Right lobe of liver (tissue), 6 donors: ENCODE results near the gene LCN10. TPM values are rescaled to one million over a fixed set of nuclear protein-coding genes. Genes with fewer than 3 reads are reported as not detected.

Experiments used
- ATAC-seq, 4 donors: fragments of 200-7000 bp; cut with Tn5 transposase; one replicate each; pipeline ENCODE4 v1.9.1; 2020; ENCODE audit warnings: mild to moderate bottlenecking in 4 of 4, moderate library complexity in 4 of 4
- DNase-seq, 3 donors: peaks; one replicate each; pipeline ENCODE4 v3.0.0-alpha.2; 2020
- H3K27ac ChIP-seq, 3 donors: fragments of 200-600 bp; one replicate each; pipeline ENCODE4 v1.8.0; 2022
- H3K27me3 ChIP-seq, 2 donors: fragments of 200-600 bp; one replicate each; pipeline ENCODE4 v1.8.0; 2022
- H3K36me3 ChIP-seq, 4 donors: fragments of 200-600 bp; sonication (generic) in 1 of 4; one replicate each; pipeline versions ENCODE4 v1.5.1 to v1.8.0; 2017 to 2022; ENCODE audit warnings: control low read depth in 1 of 4
- H3K4me1 ChIP-seq, 4 donors: fragments of 200-600 bp; sonication (generic) in 1 of 4; one replicate each; pipeline versions ENCODE4 v1.5.1 to v1.8.0; 2017 to 2022; ENCODE audit warnings: control low read depth in 1 of 4
- H3K4me3 ChIP-seq, 3 donors: fragments of 200-600 bp; one replicate each; pipeline ENCODE4 v1.8.0; 2022
- H3K9me3 ChIP-seq, 4 donors: fragments of 200-600 bp; sonication (generic) in 1 of 4; one replicate each; pipeline versions ENCODE4 v1.5.1 to v1.8.0; 2017 to 2022; ENCODE audit warnings: control low read depth in 1 of 4
- CTCF ChIP-seq, 4 donors: fragments of 200-600 bp in 3 of 4; fragments of 450-650 bp in 1 of 4; IDR thresholded peaks; one replicate each; pipeline versions ENCODE4 v1.5.1 to v1.8.0; 2016 to 2022; ENCODE audit warnings: antibody characterized with exemption in 4 of 4, mild to moderate bottlenecking in 2 of 4
- POLR2A ChIP-seq: fragments of 450-650 bp; IDR thresholded peaks from one replicate; pipeline ENCODE4 v1.6.1; 2017; ENCODE audit warnings: antibody characterized with exemption, mild to moderate bottlenecking
- WGBS: methylation state at CpG from one replicate; pipeline ENCODE4 v1.1.6; 2018; ENCODE audit warnings: low coverage, low lambda C conversion rate; ENCODE audit not compliant: insufficient coverage; ENCODE audit errors: missing lambda C conversion rate; 5-methylcytosine and 5-hydroxymethylcytosine counted together
- intact Hi-C, 2 donors: fragments of 100-400 bp; cut with DNase I; formaldehyde crosslinking; loops; one replicate each; pipeline versions ENCODE4 v1.11.2 to v1.14.1; 2022
- total RNA-seq, 6 experiments: library from RNA; depleted of rRNA in 2 of 6; stranded (reverse); fragments of >200 nt in 2 of 6; fragmentation: NEBNext Ultra II Directional in 3 of 6; extraction: Animal tissue kit (Norgen Biotek cat#: 25700) in 3 of 6; gene quantifications; one replicate each; pipeline versions ENCODE4 v1.1.0 to v1.2.4, GENCODE V29; 2016 to 2023
- donor health status: DM: no; HTN: yes; CAD: no.
- donor health status: DM: no; HTN: no; CAD: no.
- donor health status: DM: no; HTN: no; CAD: no.
- donor health status: DM: no; HTN: yes; CAD: no.
- donor health status: DM: no; HTN: yes; CAD: no.

Gene LCN10
- total RNA-seq, 6 experiments from 2014 or later = 0.23 to 0.81 (median 0.32) TPM; not detected in 2

DNA sequence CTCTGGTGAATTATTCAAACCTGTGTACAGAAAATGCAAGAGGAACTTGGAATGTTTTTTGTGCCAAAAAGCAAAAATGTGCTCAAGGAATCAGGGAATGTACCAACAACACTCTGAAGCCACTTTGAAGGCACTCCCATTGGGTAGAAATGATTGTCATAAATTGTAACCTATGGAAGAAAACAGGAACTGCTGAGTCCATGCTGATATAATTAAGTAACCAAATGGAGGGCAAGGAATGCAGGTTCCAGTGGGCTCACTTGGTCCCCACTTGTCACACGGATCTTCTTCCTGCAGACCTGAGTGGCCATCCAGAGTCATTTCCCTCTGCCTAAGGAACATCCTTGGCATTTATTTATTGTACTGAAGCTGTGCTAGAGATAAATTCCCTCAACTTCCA lies 8.5 kb upstream of the LCN10 start:
- WGBS = 67% methylated on average over 1 of the region's 1 CpG
- TF ChIP-seq CTCF (IDR thresholded peaks at IDR 0.05) = no peak
- TF ChIP-seq POLR2A = no peak
- Histone ChIP-seq H3K36me3 (no peaks in the 10 kb centered on the region), H3K4me1 (no peaks in the 10 kb centered on the region), H3K27ac (no peak overlapping the region), H3K27me3 (no peaks in the 10 kb centered on the region), H3K4me3 (no peak overlapping the region), H3K9me3 (no peaks in the 10 kb centered on the region)
- DNase-seq = no peak
- intact Hi-C loops = no loop called here
- no peak for ATAC-seq

DNA sequence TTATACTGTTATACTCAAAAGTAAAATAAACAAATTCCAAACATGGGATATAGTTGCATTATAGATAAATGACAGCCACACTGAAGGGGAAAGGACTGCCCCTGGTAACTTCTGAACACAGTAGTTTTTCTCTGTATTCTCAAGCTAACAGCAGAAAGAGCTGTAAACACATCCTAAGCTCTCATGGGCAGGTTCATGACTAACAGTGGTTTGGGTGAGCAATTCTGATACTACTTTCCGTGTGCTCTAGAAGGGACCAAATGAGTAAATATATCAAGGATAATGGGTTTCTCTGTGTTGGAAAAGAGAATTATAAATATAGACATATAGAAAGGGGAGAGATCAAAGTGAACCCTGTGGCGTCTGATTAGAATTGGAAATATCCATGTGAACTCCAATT lies 7.8 kb upstream of the LCN10 start:
- DNase-seq (no peak), ATAC-seq (no peak)
- TF ChIP-seq POLR2A (no peak), CTCF (IDR thresholded peaks at IDR 0.05) (no peak)
- Histone ChIP-seq H3K4me1 (no peaks in the 10 kb centered on the region), H3K9me3 (no peaks in the 10 kb centered on the region), H3K27ac (no peak overlapping the region), H3K27me3 (no peaks in the 10 kb centered on the region), H3K4me3 (no peak overlapping the region), H3K36me3 (no peaks in the 10 kb centered on the region)
- intact Hi-C loops = no loop called here
- WGBS = 44% methylated on average over 2 of the region's 2 CpGs

- Histone ChIP-seq H3K9me3 (no peaks in the 10 kb centered on the region), H3K27me3 (no peaks in the 10 kb centered on the region), H3K4me1 (no peaks in the 10 kb centered on the region), H3K27ac (no peak overlapping the region), H3K36me3 (no peaks in the 10 kb centered on the region), H3K4me3 (no peak overlapping the region)
- intact Hi-C loops = no loop called here
- no peak for ATAC-seq
- DNase-seq = no peak
- WGBS = 68% methylated on average over 8 of the region's 21 CpGs
- TF ChIP-seq POLR2A (no peak), CTCF (IDR thresholded peaks at IDR 0.05) (no peak)
These were observed 6.2 kb upstream of the LCN10 start for GRCh38 chr9:136748666-136749611.

GRCh38 chr9:136748201-136748600 lies 5.5 kb upstream of the LCN10 start, which contains the start of gene LCN6:
LCN6 (minus strand) TSS chr9:136748525; CDS start chr9:136748483, 42 bp downstream.
- intact Hi-C loops = no loop called here
- Histone ChIP-seq H3K36me3 (no peaks in the 10 kb centered on the region), H3K4me3 (no peak within 1 kb of the TSS), H3K27me3 (no peaks in the 10 kb centered on the region), H3K4me1 (no peaks in the 10 kb centered on the region), H3K27ac (no peak within 1 kb of the TSS), H3K9me3 (no peaks in the 10 kb centered on the region)
- DNase-seq (no peak), ATAC-seq (no peak)
- TF ChIP-seq CTCF (IDR thresholded peaks at IDR 0.05) (no peak), POLR2A (no peak)
- WGBS = no CpG with 5 or more reads among the region's 8 CpGs
